DND-41 (cell line): ENCODE measurements around the gene SPAG7.

Source experiments
- ATAC-seq: fragments of 200-7000 bp; cut with Tn5 transposase; 3 replicates; pipeline ENCODE4 v1.9.1; 2021; ENCODE audit warnings: low read depth; ENCODE audit not compliant: insufficient read depth
- DNase-seq: peaks from one replicate; pipeline ENCODE4 v3.0.0-alpha.2; 2020
- H2AFZ ChIP-seq: 2 replicates; pipeline ENCODE4 v1.6.0; 2012; ENCODE audit warnings: low read depth, low read length
- H3K27ac ChIP-seq: 2 replicates; pipeline ENCODE4 v1.5.1; 2012; ENCODE audit warnings: low read length, inconsistent platforms
- H3K27me3 ChIP-seq: fragments of 200-600 bp; sonication (generic); 2 replicates; pipeline ENCODE4 v1.6.0; 2012; ENCODE audit warnings: low read length, mild to moderate bottlenecking, inconsistent platforms; ENCODE audit not compliant: insufficient read depth, poor library complexity
- H3K36me3 ChIP-seq: 2 replicates; pipeline ENCODE4 v1.5.1; 2012; ENCODE audit warnings: low read length, inconsistent platforms; ENCODE audit not compliant: insufficient read depth
- H3K4me1 ChIP-seq: 2 replicates; pipeline ENCODE4 v1.5.1; 2012; ENCODE audit warnings: mild to moderate bottlenecking, low read length; ENCODE audit not compliant: insufficient read depth
- H3K4me2 ChIP-seq: 2 replicates; pipeline ENCODE4 v1.6.0; 2012; ENCODE audit warnings: mild to moderate bottlenecking, moderate library complexity, low read length, inconsistent platforms; ENCODE audit not compliant: insufficient read depth
- H3K4me3 ChIP-seq, 2 experiments: fragments of 200-600 bp in 1 of 2; shearing (Covaris generic) in 1 of 2; 2 replicates each; pipeline ENCODE4 v1.5.1; 2012 to 2016; ENCODE audit warnings: inconsistent platforms in 2 of 2, low read length in 2 of 2, mild to moderate bottlenecking in 2 of 2, low read depth in 1 of 2, moderate library complexity in 1 of 2
- H3K79me2 ChIP-seq: 2 replicates; pipeline ENCODE4 v1.6.0; 2012; ENCODE audit warnings: low read length, inconsistent platforms; ENCODE audit not compliant: insufficient read depth
- H3K9ac ChIP-seq: 2 replicates; pipeline ENCODE4 v1.6.0; 2012; ENCODE audit warnings: low read depth, mild to moderate bottlenecking, inconsistent platforms, low read length, moderate library complexity
- H3K9me3 ChIP-seq: 2 replicates; pipeline ENCODE4 v1.5.1; 2012; ENCODE audit warnings: low read length, moderate library complexity, mild to moderate bottlenecking, inconsistent platforms; ENCODE audit not compliant: insufficient read depth, severe bottlenecking
- H4K20me1 ChIP-seq: 2 replicates; pipeline ENCODE4 v1.6.0; 2012; ENCODE audit warnings: low read length; ENCODE audit not compliant: insufficient read depth
- EZH2 ChIP-seq: IDR thresholded peaks from 3 replicates; pipeline ENCODE4 v1.6.1; 2012; ENCODE audit warnings: borderline replicate concordance, low read depth, mild to moderate bottlenecking, moderate library complexity, low read length, inconsistent platforms; ENCODE audit not compliant: severe bottlenecking
- TF ChIP-seq, protein P1 (sequence below): IDR thresholded peaks from 2 replicates; pipeline ENCODE4 v1.5.1; 2012; ENCODE audit warnings: borderline replicate concordance, low read length, moderate library complexity, mild to moderate bottlenecking; ENCODE audit not compliant: poor library complexity, severe bottlenecking; ENCODE audit errors: extremely low read depth

The SPAG7 gene

DNA sequence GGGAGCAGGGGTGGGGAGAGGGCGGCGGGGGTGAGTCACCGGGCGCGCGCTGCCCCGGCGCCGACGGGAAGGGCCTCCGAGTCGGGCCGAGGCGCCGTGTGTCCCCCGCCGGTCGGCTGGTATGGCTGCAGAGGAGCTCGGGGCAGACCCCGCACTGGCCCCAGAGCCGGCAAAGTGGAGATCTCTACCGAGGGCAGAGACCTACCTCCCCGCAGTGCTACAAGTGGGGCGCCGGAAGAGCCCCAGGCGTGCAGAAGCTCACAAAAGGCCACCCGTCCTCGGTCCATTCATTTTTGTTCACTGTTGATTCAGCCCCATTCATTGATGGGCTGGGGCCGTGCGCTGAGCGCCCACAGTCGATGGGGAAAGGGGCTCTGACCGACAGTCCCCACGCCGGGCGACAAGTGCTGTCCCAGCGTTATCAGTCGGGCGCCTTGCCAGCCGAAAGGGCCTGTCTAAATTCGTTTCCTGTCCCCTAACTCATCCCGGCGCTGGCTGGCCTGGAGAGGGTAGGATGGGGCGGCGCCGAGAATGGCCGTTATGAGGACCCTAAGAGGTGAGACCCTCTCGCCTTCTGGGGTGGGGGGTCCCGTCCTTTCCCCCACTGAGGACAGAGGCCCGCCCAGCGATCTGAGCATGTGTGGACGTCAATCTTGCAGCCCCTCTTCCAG, 17.4 kb downstream of the SPAG7 start:
- no peaks in the 10 kb centered on the region for H3K9me3 ChIP-seq
- peak; percentile 11 for ATAC-seq
- H3K4me1 ChIP-seq = peaks cover 42% of the 10 kb centered on the region
- H2AFZ ChIP-seq = peak overlapping the region; percentile 90
- TF ChIP-seq, protein P1, sequence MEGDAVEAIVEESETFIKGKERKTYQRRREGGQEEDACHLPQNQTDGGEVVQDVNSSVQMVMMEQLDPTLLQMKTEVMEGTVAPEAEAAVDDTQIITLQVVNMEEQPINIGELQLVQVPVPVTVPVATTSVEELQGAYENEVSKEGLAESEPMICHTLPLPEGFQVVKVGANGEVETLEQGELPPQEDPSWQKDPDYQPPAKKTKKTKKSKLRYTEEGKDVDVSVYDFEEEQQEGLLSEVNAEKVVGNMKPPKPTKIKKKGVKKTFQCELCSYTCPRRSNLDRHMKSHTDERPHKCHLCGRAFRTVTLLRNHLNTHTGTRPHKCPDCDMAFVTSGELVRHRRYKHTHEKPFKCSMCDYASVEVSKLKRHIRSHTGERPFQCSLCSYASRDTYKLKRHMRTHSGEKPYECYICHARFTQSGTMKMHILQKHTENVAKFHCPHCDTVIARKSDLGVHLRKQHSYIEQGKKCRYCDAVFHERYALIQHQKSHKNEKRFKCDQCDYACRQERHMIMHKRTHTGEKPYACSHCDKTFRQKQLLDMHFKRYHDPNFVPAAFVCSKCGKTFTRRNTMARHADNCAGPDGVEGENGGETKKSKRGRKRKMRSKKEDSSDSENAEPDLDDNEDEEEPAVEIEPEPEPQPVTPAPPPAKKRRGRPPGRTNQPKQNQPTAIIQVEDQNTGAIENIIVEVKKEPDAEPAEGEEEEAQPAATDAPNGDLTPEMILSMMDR = no peak
- no peak for TF ChIP-seq EZH2
- DNase-seq = peak; percentile 40
- peak overlapping the region; percentile 30 to 91; a peak in 3 of 4 replicates for H3K4me3 ChIP-seq
- no peaks in the 10 kb centered on the region for H3K27me3 ChIP-seq
- peak overlapping the region; percentile 99 for H3K27ac ChIP-seq
- peaks cover 24% of the 10 kb centered on the region for H4K20me1 ChIP-seq
- peak overlapping the region; percentile 98 for H3K9ac ChIP-seq
- H3K4me2 ChIP-seq = peak overlapping the region; percentile 93
- peaks cover 42% of the 10 kb centered on the region for H3K79me2 ChIP-seq
- H3K36me3 ChIP-seq = peaks cover 29% of the 10 kb centered on the region

DNA sequence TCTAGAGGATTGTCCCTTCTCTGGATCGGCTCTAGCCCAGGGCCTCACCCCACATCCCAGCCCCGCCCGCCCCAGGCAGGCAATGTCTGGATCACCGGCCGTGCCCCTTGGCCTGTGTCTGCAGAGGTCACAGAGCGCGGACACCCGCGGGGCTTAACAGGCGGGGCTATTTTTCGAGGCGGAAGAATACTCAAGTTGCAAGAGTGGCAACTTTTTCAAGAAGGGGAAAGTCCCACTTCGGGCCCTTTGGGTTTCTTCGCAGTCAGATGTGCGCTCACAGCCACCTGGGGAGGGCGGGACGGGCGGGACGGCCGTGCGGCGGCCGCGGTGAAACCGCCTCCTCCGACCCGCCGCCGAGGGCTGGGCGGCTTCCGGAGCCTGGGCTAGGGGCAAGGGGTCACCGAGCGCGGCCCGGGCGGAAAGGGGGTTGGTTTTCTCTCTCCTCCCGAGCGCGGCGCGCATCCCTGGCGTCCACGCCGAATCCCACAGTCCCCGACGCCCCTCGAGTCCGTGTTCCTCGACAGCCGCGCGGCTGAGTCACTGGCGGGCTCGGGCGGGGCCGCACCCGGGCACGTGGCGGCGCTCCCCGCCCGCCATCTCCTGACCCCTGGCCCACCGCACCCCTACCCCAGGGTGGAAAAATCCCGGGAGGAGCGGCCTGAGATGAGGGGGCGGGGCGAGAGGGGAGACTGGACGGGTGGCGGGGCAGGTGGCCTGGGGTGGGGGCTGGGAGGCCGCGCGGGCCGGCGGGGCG, 18.1 kb downstream of the SPAG7 start:
- Histone ChIP-seq H3K4me3 (peak overlapping the region; percentile 71 to 91), H3K9ac (peak overlapping the region; percentile 98), H3K4me2 (peak overlapping the region; percentile 93), H3K27me3 (no peaks in the 10 kb centered on the region), H2AFZ (peak overlapping the region; percentile 82), H3K27ac (peak overlapping the region; percentile 99), H3K79me2 (peaks cover 49% of the 10 kb centered on the region), H3K36me3 (peaks cover 37% of the 10 kb centered on the region), H3K9me3 (no peaks in the 10 kb centered on the region), H4K20me1 (peaks cover 31% of the 10 kb centered on the region), H3K4me1 (peaks cover 49% of the 10 kb centered on the region)
- ATAC-seq (peak; percentile 33), DNase-seq (peak; percentile 79)
- TF ChIP-seq EZH2 = no peak
- TF ChIP-seq, protein P1 = no peak

DNA sequence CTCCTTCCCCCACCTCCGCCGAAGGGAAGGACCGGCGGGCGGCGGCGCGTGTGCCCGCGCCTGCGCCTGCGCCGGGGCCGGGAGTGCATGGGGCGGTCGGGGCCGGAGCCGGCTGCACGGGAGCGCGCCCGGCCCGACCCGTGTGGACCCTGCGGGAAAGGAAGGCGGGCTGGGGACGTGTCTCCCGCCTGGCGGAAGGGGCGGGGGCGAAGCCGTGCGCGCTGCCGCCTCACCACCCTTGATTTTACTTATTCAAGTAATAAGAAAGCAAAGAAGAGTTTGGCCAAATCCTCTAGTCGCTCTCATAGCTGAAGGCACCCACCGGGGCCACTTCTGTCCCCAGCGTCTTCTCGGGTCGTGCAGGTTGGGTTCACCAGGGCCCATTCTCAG, 18.7 kb downstream of the SPAG7 start:
- peak; percentile 48 for ATAC-seq

More for the DNA sequence above, 18.7 kb downstream of the SPAG7 start:
- Histone ChIP-seq H3K36me3 (peaks cover 42% of the 10 kb centered on the region), H3K79me2 (peaks cover 55% of the 10 kb centered on the region), H3K4me1 (peaks cover 55% of the 10 kb centered on the region), H4K20me1 (peaks cover 37% of the 10 kb centered on the region), H3K9ac (peak overlapping the region; percentile 98), H3K27me3 (no peaks in the 10 kb centered on the region), H3K4me2 (peak overlapping the region; percentile 93), H3K9me3 (no peaks in the 10 kb centered on the region), H2AFZ (peak overlapping the region; percentile 82), H3K4me3 (peak overlapping the region; percentile 71 to 91), H3K27ac (peak overlapping the region; percentile 99)
- TF ChIP-seq EZH2 = no peak
- TF ChIP-seq, protein P1 = no peak
- peak; percentile 85 for DNase-seq
